Cardiac muscle cell (in vitro differentiated cells and primary cell): ENCODE measurements around the gene KRTAP12-1. TPM values are rescaled to one million over a fixed set of nuclear protein-coding genes. Genes with fewer than 3 reads are reported as not detected.
"Not testable (repeated sequence)": the region's sequence is repeated elsewhere in the genome, so short reads cannot be mapped to it uniquely, and the experiment has no call there.

Experiments
- DNase-seq, 2 donors: peaks; one replicate each; pipeline versions ENCODE4 v3.0.0 to v3.0.0-alpha.2; 2010 to 2017; ENCODE audit warnings: low read depth in 1 of 2, low spot score in 1 of 2
- H3K27ac ChIP-seq: fragments of 200-600 bp; sonication (generic); 2 replicates; pipeline ENCODE4 v1.5.1; 2016
- H3K27me3 ChIP-seq: fragments of 200-600 bp; sonication (generic); 2 replicates; pipeline ENCODE4 v1.6.0; 2016; ENCODE audit warnings: control low read depth
- H3K36me3 ChIP-seq: fragments of 200-600 bp; sonication (generic); 2 replicates; pipeline ENCODE4 v1.5.1; 2016; ENCODE audit warnings: control low read depth
- H3K4me1 ChIP-seq: fragments of 200-600 bp; sonication (generic); 2 replicates; pipeline ENCODE4 v1.8.1; 2017; ENCODE audit warnings: low read depth, mild to moderate bottlenecking, mixed run types
- H3K4me3 ChIP-seq: fragments of 200-600 bp; sonication (generic); 2 replicates; pipeline ENCODE4 v1.5.1; 2016; ENCODE audit warnings: mild to moderate bottlenecking
- H3K9me3 ChIP-seq: fragments of 200-600 bp; sonication (generic); 2 replicates; pipeline ENCODE4 v1.5.1; 2017; ENCODE audit warnings: low read depth, mild to moderate bottlenecking, control low read depth
- polyA plus RNA-seq: library from polyadenylated mRNA; unstranded; fragments of >200 nt; fragmentation: Nextera tagmentation; extraction: Ambion mirVana; gene quantifications from 2 replicates; pipeline ENCODE4 v1.2.1, GENCODE V29; 2016
- total RNA-seq: library from RNA; depleted of rRNA; stranded (reverse); fragments of >200 nt; gene quantifications from 2 replicates; pipeline ENCODE4 v1.2.3, GENCODE V29; 2016
- TF ChIP-seq, protein P1 (sequence below): IDR thresholded peaks from 2 replicates; pipeline ENCODE4 v1.5.1; 2012; ENCODE audit warnings: low read depth, mild to moderate bottlenecking, low read length

The KRTAP12-1 gene
- total and polyA plus RNA-seq, 2 experiments from 2014 or later: not detected

- TF ChIP-seq, protein P1, sequence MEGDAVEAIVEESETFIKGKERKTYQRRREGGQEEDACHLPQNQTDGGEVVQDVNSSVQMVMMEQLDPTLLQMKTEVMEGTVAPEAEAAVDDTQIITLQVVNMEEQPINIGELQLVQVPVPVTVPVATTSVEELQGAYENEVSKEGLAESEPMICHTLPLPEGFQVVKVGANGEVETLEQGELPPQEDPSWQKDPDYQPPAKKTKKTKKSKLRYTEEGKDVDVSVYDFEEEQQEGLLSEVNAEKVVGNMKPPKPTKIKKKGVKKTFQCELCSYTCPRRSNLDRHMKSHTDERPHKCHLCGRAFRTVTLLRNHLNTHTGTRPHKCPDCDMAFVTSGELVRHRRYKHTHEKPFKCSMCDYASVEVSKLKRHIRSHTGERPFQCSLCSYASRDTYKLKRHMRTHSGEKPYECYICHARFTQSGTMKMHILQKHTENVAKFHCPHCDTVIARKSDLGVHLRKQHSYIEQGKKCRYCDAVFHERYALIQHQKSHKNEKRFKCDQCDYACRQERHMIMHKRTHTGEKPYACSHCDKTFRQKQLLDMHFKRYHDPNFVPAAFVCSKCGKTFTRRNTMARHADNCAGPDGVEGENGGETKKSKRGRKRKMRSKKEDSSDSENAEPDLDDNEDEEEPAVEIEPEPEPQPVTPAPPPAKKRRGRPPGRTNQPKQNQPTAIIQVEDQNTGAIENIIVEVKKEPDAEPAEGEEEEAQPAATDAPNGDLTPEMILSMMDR: no peak
- no peak for DNase-seq
- no peak overlapping the region for H3K4me3 ChIP-seq
Observed at GRCh38 chr21:44649521-44650100, 32.4 kb downstream of the KRTAP12-1 start.

DNA sequence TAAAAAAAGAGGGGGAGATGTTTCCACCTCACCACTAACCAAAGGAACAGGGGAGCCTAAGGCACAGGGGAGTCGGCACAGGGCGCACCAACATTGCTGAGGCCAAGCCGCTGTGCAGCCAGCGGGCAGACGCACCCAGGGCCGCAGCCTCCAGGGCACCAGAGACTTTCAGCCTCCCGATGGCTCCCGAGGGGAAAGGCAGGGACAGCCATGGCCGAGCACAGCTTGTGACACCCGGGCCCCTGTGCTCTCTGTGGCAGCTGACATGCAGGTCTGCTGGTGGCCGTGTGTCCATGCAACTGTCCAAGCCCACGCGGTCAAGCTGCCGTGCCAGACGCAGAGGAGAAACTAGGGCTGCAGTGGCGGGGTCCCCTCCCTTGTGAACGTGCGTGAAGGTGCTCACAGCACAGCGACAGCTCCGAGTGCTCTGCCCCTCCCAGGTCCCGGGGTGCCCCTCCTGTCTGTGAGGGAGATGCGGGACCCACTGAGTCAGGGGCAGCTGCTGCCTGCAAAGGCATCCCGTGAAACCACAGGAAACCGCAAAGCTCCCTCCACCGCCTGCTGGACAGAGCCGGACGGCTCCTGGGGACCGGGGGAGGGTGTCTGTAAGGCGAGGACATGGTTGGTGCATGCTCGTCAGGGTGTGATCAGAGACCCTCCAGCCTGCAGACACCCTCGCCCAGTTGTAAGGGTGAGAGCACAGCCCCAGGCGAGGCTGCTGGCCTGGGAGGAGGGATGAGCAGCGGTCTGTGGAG, 33.2 kb downstream of the KRTAP12-1 start:
- H3K27me3 ChIP-seq: no peaks in the 10 kb centered on the region
- TF ChIP-seq, protein P1: no peak
- no peak overlapping the region for H3K4me3 ChIP-seq
- no peak for DNase-seq
- H3K4me1 ChIP-seq: no peaks in the 10 kb centered on the region
- H3K9me3 ChIP-seq: no peaks in the 10 kb centered on the region
- H3K27ac ChIP-seq: no peak overlapping the region
- no peaks in the 10 kb centered on the region for H3K36me3 ChIP-seq

More at GRCh38 chr21:44649521-44650100, 32.4 kb downstream of the KRTAP12-1 start:
- H3K27ac ChIP-seq: no peak overlapping the region
- no peaks in the 10 kb centered on the region for H3K9me3 ChIP-seq
- no peaks in the 10 kb centered on the region for H3K4me1 ChIP-seq
- H3K36me3 ChIP-seq: no peaks in the 10 kb centered on the region
- no peaks in the 10 kb centered on the region for H3K27me3 ChIP-seq

DNA sequence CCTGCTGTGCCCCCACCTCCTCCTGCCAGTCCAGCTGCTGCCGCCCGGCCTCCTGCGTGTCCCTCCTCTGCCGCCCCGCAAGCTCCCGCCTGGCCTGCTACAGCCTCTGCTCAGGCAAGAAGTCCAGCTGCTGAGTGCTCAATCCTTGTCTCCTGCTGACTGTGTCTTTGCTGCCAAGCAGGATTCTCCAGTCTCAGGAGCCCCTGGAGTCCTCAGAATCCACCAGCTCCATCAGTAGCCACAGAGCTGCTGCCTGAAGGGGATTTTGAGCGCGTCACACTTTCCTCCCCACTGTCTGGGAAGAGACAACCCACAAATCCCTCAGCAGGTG, 34.8 kb downstream of the KRTAP12-1 start:
- TF ChIP-seq, protein P1: no peak
- Histone ChIP-seq H3K9me3 (no peaks in the 10 kb centered on the region), H3K4me1 (no peaks in the 10 kb centered on the region), H3K27ac (no peak overlapping the region), H3K4me3 (no peak overlapping the region), H3K36me3 (no peaks in the 10 kb centered on the region), H3K27me3 (no peaks in the 10 kb centered on the region)
- DNase-seq: no peak

DNA sequence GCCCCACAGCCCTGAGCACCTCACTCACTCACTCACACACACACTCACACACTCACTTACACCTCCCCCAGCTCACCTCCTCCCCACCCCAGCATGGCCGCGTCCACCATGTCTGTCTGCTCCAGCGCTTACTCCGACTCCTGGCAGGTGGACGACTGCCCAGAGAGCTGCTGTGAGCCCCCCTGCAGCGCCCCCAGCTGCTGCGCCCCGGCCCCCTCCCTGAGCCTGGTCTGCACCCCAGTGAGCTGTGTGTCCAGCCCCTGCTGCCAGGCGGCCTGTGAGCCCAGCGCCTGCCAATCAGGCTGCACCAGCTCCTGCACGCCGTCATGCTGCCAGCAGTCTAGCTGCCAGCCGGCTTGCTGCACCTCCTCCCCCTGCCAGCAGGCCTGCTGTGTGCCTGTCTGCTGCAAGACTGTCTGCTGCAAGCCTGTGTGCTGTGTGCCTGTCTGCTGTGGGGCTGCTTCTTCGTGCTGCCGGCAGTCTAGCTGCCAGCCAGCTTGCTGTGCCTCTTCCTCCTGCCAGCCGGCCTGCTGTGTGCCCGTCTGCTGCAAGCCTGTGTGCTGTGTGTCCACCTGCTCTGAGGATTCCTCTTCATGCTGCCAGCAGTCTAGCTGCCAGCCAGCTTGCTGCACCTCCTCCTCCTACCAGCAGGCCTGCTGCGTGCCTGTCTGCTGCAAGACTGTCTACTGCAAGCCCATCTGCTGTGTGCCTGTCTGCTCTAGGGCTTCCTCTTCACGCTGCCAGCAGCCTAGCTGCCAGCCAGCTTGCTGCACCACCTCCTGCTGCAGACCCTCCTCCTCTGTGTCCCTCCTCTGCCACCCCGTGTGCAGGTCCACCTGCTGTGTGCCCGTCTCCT, 35.4 kb downstream of the KRTAP12-1 start, which contains the start of gene KRTAP10-11:
Gene KRTAP10-11, plus strand, starts transcription at position 49 of the 856 bp plus-strand sequence. Its CDS starts 45 bp downstream, at position 94.
- DNase-seq, H3K27ac ChIP-seq: not testable (repeated sequence)

DNA sequence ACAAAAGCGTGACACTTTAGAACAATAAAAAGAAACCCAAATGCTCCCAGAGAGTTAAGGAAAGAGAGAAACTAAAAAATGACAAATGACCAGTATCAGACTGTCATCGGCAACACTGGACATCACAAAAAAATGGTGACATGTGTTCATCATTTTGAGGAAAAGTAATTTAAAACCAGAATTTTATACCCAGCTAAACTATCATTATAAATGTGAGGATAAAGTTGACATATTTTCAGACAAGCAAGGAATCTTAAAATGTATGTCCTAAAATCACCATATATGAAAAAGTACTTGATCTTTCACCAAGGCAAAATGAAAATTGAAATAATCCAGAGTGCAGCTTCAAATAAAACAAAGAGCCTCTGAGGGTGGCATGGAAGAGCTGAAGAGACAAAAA, 37.1 kb downstream of the KRTAP12-1 start:
- H3K4me3 ChIP-seq: no peak overlapping the region

More for the DNA sequence above, 35.4 kb downstream of the KRTAP12-1 start, which contains the start of gene KRTAP10-11:
- H3K27me3 ChIP-seq, H3K4me3 ChIP-seq, H3K36me3 ChIP-seq, H3K4me1 ChIP-seq, H3K9me3 ChIP-seq: not testable (repeated sequence)

More for the DNA sequence above, 37.1 kb downstream of the KRTAP12-1 start:
- H3K4me1 ChIP-seq: no peaks in the 10 kb centered on the region
- no peaks in the 10 kb centered on the region for H3K36me3 ChIP-seq
- no peak overlapping the region for H3K27ac ChIP-seq
- no peak for DNase-seq
- TF ChIP-seq, protein P1: no peak
- no peaks in the 10 kb centered on the region for H3K9me3 ChIP-seq
- H3K27me3 ChIP-seq: no peaks in the 10 kb centered on the region
